Fibroblast of lung (primary cell): Measurements from ENCODE around the gene LGALS3. TPM values are rescaled to one million over a fixed set of nuclear protein-coding genes. Genes with fewer than 3 reads are reported as not detected.
A peak's percentile ranks its signal among the peaks of the same experiment; 100 is the strongest.

Experiments
- DNase-seq, 2 donors: peaks; one replicate each; pipeline versions ENCODE4 v3.0.0 to v3.0.0-alpha.2; 2010; ENCODE audit warnings: low read depth in 2 of 2
- H2AFZ ChIP-seq: 2 replicates; pipeline ENCODE4 v1.5.1; 2012; ENCODE audit warnings: low read length, control low read depth, inconsistent platforms
- H3K27ac ChIP-seq: 2 replicates; pipeline ENCODE4 v1.5.1; 2011; ENCODE audit warnings: low read length, control low read depth; ENCODE audit not compliant: insufficient read depth
- H3K27me3 ChIP-seq: 2 replicates; pipeline ENCODE4 v1.5.1; 2011; ENCODE audit warnings: mild to moderate bottlenecking, low read length; ENCODE audit not compliant: control insufficient read depth, insufficient read depth
- H3K36me3 ChIP-seq: 2 replicates; pipeline ENCODE4 v1.5.1; 2011; ENCODE audit warnings: low read length; ENCODE audit not compliant: control insufficient read depth, insufficient read depth
- H3K4me1 ChIP-seq: 2 replicates; pipeline ENCODE4 v1.5.1; 2011; ENCODE audit warnings: low read length; ENCODE audit not compliant: control insufficient read depth, insufficient read depth; ENCODE audit errors: extremely low read depth
- H3K4me2 ChIP-seq: 2 replicates; pipeline ENCODE4 v1.5.1; 2011; ENCODE audit warnings: low read length, control low read depth; ENCODE audit not compliant: insufficient read depth; ENCODE audit errors: extremely low read depth
- H3K4me3 ChIP-seq, 4 experiments: fragments of 200-600 bp in 1 of 4; sonication (generic) in 1 of 4; replicated peaks in 1 of 4; 2 replicates each; pipeline ENCODE4 v1.5.1; 2011 to 2016; ENCODE audit warnings: low read length in 4 of 4, low read depth in 3 of 4, mild to moderate bottlenecking in 3 of 4, control low read depth in 2 of 4, inconsistent platforms in 1 of 4, mixed read lengths in 1 of 4; ENCODE audit not compliant: insufficient read depth in 1 of 4; ENCODE audit errors: control extremely low read depth in 1 of 4
- H3K79me2 ChIP-seq: 2 replicates; pipeline ENCODE4 v1.5.1; 2012; ENCODE audit warnings: mild to moderate bottlenecking, low read length, inconsistent platforms; ENCODE audit not compliant: control insufficient read depth, insufficient read depth
- H3K9ac ChIP-seq: 2 replicates; pipeline ENCODE4 v1.5.1; 2011; ENCODE audit warnings: mild to moderate bottlenecking, low read length, control low read depth; ENCODE audit not compliant: insufficient read depth
- H3K9me3 ChIP-seq: 2 replicates; pipeline ENCODE4 v1.5.1; 2012; ENCODE audit warnings: low read depth, low read length; ENCODE audit not compliant: control insufficient read depth, insufficient read depth
- H4K20me1 ChIP-seq: 2 replicates; pipeline ENCODE4 v1.5.1; 2011; ENCODE audit warnings: low read length; ENCODE audit not compliant: control insufficient read depth, insufficient read depth; ENCODE audit errors: extremely low read depth
- CTCF ChIP-seq, 2 donors: IDR thresholded peaks in 1 of 2; conservative IDR thresholded peaks in 1 of 2; 1 replicate in 1 of 2; 2 replicates in 1 of 2; pipeline ENCODE4 v1.5.1; 2011 to 2012; ENCODE audit warnings: low read length in 2 of 2, control low read depth in 1 of 2, inconsistent platforms in 1 of 2, low read depth in 1 of 2, mild to moderate bottlenecking in 1 of 2
- EZH2 ChIP-seq: IDR thresholded peaks from 2 replicates; pipeline ENCODE4 v1.5.1; 2012; ENCODE audit warnings: low read length, control low read depth, mild to moderate bottlenecking; ENCODE audit errors: missing control alignments
- polyA plus RNA-seq, 2 donors: library from polyadenylated mRNA; depleted of rRNA in 1 of 2; stranded (reverse) in 1 of 2; unstranded in 1 of 2; fragments of >200 nt; gene quantifications; 2 replicates each; pipeline ENCODE4 v1.2.1, GENCODE V29; 2011 to 2012; ENCODE audit warnings: missing spikeins in 1 of 2
- total RNA-seq: library from RNA; depleted of rRNA; stranded (reverse); fragments of >200 nt; gene quantifications from 2 replicates; pipeline ENCODE4 v1.2.1, GENCODE V29; 2014

The LGALS3 gene
- total and polyA plus RNA-seq, 2 donors (not counting 1 experiment from before 2014, with no cell fraction given): 333 to 434 TPM

GRCh38 chr14:55102141-55102621 lies 26.9 kb upstream of the LGALS3 start:
- Histone ChIP-seq H3K4me3 (peak overlapping the region in 3 of 4 experiments; percentile 18 to 41 (median 32)), H2AFZ (no peak overlapping the region), H4K20me1 (no peaks in the 10 kb centered on the region), H3K36me3 (no peaks in the 10 kb centered on the region), H3K9me3 (peaks cover 3% of the 10 kb centered on the region), H3K4me1 (peaks cover 22% of the 10 kb centered on the region), H3K4me2 (peak overlapping the region; percentile 93), H3K27me3 (no peaks in the 10 kb centered on the region), H3K9ac (no peak overlapping the region), H3K27ac (peak overlapping the region; percentile 96), H3K79me2 (no peaks in the 10 kb centered on the region)
- DNase-seq: peak; percentile 98 to 100
- no peak for TF ChIP-seq EZH2
- TF ChIP-seq CTCF (conservative IDR thresholded peaks at IDR 0.05 in 1 of 2, IDR thresholded peaks at IDR 0.05 in 1 of 2; ENCODE audit: low read depth in 1 of 2, low read length in 2 of 2): no peak

- Histone ChIP-seq H2AFZ (no peak overlapping the region), H3K9me3 (peaks cover 3% of the 10 kb centered on the region), H3K79me2 (no peaks in the 10 kb centered on the region), H3K36me3 (no peaks in the 10 kb centered on the region), H4K20me1 (no peaks in the 10 kb centered on the region), H3K4me3 (peak overlapping the region; percentile 5 to 41 (median 25)), H3K4me2 (peak overlapping the region; percentile 93), H3K27me3 (no peaks in the 10 kb centered on the region), H3K4me1 (peaks cover 28% of the 10 kb centered on the region), H3K27ac (peak overlapping the region; percentile 96), H3K9ac (peak overlapping the region; percentile 63)
- DNase-seq: peak; percentile 97
- TF ChIP-seq CTCF (conservative IDR thresholded peaks at IDR 0.05 in 1 of 2, IDR thresholded peaks at IDR 0.05 in 1 of 2; ENCODE audit: low read depth in 1 of 2, low read length in 2 of 2): no peak
- TF ChIP-seq EZH2: no peak
These were observed 25.9 kb upstream of the LGALS3 start for GRCh38 chr14:55103005-55103640.

DNA sequence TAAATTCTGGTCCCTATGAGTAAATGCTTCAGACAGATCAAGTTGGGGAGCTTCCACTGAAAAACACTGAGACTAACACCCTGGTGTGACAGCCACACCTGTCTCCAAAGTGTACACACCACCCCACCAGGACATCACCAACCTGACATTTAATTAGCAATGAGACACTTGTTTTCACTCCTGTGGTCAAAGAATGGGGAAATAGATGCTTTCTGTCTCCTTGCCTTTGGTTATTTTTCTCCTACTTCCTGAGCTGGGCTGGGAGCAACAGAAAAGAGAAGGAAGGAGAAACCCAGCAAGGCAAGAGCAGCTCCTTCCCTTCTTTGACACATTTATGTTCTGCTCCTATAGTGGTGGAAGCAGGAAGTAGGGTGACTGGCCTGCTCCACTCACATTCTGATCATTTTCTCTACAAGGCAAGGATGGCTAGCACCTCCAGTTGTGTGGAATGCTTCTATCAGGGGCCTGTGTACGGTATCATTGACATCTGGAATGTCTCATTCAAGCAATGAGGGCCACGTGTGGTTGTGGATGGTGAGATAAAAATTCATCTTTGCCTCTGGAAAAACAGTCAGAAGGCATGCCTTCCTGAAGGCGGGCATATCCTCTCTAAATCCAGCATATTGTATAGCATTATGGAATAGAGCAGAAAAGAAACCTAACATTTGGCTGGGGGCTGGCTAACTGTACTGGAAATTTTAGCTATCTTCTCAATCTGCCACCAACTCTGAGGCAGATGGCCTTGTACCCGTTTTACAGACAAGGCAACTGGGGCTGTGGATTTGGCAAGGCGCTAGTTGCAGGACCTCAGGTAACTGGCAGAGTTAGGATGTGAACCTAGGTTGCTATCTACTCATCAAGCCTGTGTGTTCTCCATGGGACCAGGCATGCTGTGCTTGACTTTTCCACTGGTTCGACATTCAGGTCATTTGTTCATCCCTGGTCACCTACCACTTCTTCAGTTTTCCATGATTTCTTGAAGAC lies 24.8 kb upstream of the LGALS3 start:
- Histone ChIP-seq H3K9me3 (peaks cover 3% of the 10 kb centered on the region), H3K79me2 (no peaks in the 10 kb centered on the region), H3K36me3 (no peaks in the 10 kb centered on the region), H3K4me1 (peaks cover 32% of the 10 kb centered on the region), H3K27ac (peak overlapping the region; percentile 96), H2AFZ (no peak overlapping the region), H3K9ac (no peak overlapping the region), H3K27me3 (no peaks in the 10 kb centered on the region), H4K20me1 (no peaks in the 10 kb centered on the region), H3K4me3 (no peak overlapping the region), H3K4me2 (no peak overlapping the region)
- DNase-seq: no peak
- TF ChIP-seq CTCF (conservative IDR thresholded peaks at IDR 0.05 in 1 of 2, IDR thresholded peaks at IDR 0.05 in 1 of 2; ENCODE audit: low read depth in 1 of 2, low read length in 2 of 2): no peak
- TF ChIP-seq EZH2: no peak
